GM19240 (cell line): Measurements from ENCODE around the gene ASTL.

ENCODE experiments used
- DNase-seq: peaks from one replicate; pipeline ENCODE4 v3.0.0; 2011; ENCODE audit warnings: low spot score; ENCODE audit not compliant: insufficient read length

Gene ASTL

GRCh38 chr2:96113367-96113677 is 25.0 kb downstream of the ASTL start:
- no peak for DNase-seq

- no peak for DNase-seq
Observed at GRCh38 chr2:96112501-96113366, 25.6 kb downstream of the ASTL start.

- DNase-seq, result no peak
Observed at GRCh38 chr2:96111823-96112500, 26.3 kb downstream of the ASTL start.

- no peak for DNase-seq
Observed at GRCh38 chr2:96111257-96111640, 27.1 kb downstream of the ASTL start.

GRCh38 chr2:96110621-96111256 is 27.6 kb downstream of the ASTL start:
- no peak for DNase-seq

GRCh38 chr2:96109931-96110511 is 28.3 kb downstream of the ASTL start:
- no peak for DNase-seq

DNA sequence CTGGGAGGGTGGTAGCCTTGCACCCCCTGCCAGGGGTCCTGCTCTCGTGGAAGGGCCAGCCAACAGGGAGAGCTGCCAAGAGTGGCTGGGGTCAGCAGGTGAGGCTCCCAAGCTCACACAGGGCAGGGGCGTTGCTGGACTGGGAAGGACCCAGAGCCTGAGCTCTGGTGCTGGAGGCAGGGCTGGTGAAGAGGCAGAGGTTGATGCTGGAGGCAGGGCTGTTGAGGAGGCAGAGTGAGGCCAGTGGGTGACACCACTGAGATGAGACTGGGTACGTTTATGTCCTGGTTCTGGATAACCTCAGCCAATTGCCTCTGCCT is 29.0 kb downstream of the ASTL start:
- DNase-seq, result no peak

GRCh38 chr2:96108541-96109360 is 29.6 kb downstream of the ASTL start:
- no peak for DNase-seq

DNA sequence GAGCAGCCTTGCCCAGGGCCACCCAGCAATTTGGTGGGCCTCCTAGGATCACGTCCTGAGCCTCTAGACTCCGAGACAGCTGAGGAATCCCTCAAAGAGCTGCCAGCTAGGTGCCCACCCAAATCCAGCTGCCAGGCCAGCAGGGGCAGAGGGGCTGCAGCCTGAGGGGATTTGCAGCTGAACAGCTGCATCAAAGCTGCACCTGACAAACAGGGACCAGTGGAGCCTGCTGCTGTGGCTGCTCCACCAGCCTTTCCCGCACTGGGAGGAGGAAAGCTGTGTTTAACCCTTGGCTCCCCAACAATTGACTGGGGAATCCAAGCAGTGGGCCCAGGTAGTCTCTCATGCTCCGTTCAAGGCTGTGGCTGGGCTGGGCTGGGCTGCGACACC is 30.2 kb downstream of the ASTL start:
- no peak for DNase-seq

- DNase-seq, result no peak
Observed at GRCh38 chr2:96107708-96108065, 30.6 kb downstream of the ASTL start.

GRCh38 chr2:96106991-96107707 is 31.2 kb downstream of the ASTL start:
- DNase-seq, result no peak

GRCh38 chr2:96105994-96106715 is 32.1 kb downstream of the ASTL start:
- no peak for DNase-seq

DNA sequence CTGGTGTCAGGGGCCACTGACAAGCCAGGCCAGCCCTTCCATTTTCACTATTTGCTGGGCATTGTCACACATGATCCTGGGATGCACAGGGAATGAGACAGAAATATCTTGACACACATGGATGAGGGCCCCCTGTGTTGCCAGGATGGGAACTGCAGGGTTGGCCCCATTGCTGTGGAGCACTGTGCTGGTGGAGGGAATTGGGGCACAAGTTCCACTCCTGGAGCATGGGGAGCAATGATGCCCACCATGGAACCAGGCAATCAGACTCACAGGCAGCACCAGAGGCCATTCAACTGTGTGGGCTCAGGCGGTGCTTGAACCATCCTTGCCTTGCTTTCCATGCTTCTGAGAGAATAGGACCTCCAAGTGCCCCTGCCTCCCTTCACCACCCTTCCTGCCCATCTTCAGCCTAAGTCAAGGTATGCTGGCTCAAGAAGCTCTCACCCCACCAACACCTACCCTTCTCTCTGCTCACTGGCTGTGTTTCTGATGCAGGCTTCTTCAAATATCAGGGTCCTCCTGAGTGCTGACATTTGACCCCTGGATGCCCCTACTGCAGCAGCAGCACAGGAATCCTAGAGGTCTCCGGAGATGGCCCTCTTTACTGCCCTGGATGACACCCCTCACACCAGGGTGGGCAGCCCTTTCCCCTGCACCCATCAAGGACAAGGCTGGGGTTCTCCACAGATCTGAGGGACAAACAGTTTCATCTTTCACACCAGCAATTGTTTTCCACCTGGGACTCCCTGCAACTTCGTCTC is 33.0 kb downstream of the ASTL start:
- no peak for DNase-seq

DNA sequence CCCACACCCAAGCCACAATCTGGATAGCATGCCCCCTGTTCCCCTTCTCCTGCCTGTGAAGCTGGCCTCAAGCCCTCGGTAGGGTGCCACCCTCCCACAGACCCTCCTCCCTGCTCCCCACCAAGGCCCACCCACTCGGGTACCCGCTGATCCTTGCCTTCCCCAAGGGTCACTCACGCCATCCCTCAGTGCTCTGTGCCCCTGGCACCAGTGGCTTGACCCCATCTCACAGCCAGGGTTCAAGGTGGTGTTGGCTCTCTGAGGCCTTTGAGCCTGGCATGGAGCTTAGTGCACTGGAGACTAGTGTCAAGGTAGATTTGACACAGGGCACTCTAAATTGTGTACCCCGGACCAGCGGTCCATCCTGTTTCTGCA is 33.8 kb downstream of the ASTL start:
- no peak for DNase-seq

- no peak for DNase-seq
Observed at GRCh38 chr2:96103761-96104486, 34.4 kb downstream of the ASTL start.

GRCh38 chr2:96103187-96103601 is 35.1 kb downstream of the ASTL start:
- DNase-seq, result no peak

DNA sequence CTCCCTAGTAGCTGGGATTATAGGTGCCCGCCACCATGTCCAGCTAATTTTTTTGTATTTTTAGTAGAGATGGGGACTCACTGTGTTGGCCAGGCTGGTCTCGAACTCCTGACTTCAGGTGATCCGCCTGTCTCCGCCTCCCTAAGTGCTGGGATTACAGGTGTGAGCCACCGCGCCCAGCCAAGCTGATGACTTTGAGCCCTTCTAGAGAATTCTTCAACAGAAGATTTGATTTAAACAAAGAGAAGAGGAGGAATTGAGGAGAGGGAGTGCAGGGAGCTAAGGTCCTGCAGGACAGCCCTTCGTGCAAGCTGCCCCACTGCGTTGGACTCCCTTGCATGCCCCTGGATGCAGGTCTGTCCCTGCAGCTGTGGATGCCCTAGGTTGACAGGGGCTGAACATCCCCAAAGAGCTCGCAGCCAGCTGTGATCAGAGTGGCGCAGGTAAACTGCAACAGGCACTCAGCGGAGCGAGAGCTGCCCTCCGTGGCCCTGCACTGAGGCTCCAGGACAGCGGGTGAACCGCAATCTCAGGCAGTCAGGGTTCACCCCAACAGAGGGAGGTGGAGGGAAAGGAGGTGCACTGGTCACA is 35.6 kb downstream of the ASTL start:
- DNase-seq, result no peak

DNA sequence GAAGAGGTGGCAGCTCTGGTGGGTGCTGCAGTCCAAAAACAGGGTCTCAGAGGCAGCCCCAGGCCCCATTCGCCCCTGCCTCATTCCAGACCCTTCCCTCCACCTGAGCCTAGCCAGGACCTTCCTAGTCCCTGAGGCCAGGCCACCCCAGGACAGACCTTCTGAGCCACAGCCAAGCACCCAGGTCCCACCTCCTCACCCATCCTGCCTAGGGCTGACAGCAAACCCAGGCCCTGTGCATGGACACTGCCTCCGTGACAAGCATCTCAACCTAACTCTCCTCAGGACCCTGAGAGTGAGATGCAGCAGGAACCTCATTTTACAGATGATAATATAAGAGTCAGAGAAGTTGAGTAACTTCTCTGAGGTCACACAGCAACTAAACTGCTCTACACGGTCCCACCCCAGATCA is 37.4 kb downstream of the ASTL start:
- no peak for DNase-seq
